ENCODE measurements around the gene CHAD. TPM values are rescaled to one million over a fixed set of nuclear protein-coding genes. Genes with fewer than 3 reads are reported as not detected.

CHAD gene
- total RNA-seq, 1 experiment from 2014 or later: not detected

DNA sequence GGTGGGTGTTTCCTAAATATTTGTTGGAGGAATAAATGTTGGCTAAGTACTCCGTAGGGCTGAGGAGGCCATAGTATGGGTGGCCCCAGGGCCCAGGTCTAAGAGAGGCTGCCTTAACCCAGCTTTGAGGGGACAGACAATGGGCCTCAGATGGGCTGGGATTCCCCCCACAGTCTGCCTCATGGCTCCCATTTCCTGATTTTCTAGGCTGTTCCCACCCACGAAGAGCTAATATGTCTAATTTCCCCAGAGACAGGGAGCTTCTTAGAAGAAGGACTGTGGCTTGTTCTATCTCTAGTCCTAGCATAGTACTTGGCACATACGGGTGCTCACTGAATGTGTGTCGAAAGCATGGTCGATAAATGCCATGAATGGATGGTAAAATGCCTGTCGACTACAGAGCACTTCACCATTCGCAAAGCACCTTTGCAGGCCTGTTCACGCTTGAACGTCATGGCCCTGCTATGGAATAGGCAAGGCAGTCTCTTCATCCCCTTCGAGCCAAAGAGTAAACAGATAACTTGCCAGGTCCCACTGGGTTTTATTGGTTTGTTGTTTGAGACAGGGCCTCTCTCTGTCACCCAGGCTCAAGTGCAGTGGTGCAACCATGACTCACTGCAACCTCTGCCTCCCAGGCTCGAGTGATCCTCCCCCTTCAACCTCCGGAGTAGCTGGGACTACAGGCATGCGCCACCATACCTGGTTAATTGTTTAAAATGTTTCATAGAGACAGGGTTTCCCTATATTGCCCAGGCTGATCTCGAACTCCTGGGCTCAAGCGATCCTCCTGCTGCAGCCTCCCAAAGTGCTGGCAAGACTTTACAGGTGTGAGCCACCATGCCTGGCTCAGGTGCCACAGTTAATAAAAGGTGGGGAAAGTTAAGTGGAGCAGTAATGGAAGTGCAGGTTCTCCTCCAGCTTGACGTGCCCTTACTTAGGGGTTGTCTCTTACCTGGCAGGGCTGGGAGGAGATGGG lies 9.7 kb downstream of the CHAD start:
- no peak for DNase-seq (ENCODE audit: low read depth)

DNA sequence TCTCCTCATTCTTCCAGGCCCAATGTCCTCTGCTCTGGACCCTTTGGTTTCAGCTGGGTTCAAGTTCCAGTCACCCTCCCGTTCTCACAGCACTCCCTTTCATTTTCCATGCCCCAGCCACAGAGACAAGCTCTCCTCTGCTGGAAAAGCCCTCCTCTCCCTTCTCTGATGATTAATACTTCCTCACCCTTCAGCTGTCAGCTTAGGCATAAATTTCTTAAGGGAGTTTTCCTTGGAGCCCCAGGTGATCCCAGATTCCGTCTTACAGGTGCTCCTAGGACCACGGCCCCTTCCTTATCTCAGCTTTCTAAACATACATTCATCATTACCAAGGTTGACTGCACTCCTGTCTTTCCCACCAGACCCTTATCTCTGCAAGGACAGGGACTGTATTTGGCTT lies 10.4 kb downstream of the CHAD start:
- DNase-seq (ENCODE audit: low read depth): no peak

DNA sequence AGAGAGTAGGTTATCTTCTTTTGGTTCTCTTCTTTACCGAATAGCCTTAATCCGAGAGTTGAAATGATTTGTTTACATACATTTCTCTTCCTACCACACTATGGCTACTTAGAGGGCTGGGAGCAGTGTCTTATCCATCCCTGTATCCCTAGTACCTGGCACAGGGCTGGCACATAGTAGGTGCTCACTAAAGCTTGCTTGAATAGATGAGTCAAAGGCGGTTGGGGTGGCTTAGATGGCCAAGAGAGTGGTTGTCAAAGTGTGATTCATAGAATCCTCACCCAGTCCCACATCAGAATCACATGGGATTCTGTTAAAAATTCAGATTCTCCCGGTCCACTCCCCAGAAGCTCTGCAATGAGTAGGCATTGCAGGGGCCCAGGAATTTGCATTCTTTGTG lies 11.1 kb downstream of the CHAD start:
- DNase-seq (ENCODE audit: low read depth): no peak

DNA sequence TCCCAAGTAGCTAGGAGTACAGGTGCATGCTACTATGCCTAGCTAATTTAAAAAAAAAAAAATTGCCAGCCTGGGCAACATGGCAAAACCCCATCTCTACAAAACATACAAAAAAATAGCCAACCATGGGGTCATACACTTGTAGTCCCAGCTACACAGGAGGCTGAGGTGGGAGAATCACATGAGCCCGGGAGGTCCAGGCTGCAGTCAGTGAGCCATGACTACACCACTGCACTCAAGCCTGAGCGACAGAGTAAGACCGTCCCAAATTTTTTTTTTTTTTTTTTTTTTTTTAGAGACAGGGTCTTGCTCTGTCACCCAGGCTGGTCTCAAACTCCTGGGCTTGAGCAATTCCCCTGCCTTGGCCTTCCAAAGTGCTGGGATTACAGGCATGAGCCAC lies 14.8 kb downstream of the CHAD start:
- DNase-seq (ENCODE audit: low read depth): no peak

DNA sequence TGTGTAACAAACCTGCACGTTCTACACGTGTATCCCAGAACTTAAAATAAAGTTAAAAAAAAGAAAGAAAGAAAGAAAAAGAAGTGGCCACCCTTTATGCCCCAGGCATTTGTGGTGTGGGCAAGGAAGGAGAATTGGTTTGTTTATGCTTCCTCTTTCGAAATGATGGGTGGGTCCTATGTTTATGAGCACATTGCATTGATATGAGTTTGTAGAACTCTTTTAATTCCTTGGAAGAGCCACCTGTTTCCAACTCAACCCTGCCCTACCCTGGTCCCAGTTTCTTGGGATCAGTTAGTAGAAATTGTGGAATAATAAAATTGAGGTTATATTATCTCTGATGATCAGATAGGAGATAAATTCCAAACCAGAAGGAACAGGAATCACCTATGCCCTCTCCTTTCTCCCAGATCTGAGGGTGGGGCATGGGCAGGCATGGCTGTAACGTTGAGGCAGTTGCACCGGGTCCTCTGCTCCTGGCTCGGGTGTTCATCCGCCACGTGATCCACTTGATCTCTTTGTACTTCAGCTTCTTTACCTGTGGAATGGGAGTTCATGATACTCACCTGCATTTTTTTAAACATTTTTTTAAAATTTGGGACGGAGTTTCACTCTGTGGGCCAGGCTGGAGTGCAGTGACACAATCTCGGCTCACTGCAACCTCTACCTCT lies 15.9 kb downstream of the CHAD start:
- peak; percentile 15 for DNase-seq (ENCODE audit: low read depth)

DNA sequence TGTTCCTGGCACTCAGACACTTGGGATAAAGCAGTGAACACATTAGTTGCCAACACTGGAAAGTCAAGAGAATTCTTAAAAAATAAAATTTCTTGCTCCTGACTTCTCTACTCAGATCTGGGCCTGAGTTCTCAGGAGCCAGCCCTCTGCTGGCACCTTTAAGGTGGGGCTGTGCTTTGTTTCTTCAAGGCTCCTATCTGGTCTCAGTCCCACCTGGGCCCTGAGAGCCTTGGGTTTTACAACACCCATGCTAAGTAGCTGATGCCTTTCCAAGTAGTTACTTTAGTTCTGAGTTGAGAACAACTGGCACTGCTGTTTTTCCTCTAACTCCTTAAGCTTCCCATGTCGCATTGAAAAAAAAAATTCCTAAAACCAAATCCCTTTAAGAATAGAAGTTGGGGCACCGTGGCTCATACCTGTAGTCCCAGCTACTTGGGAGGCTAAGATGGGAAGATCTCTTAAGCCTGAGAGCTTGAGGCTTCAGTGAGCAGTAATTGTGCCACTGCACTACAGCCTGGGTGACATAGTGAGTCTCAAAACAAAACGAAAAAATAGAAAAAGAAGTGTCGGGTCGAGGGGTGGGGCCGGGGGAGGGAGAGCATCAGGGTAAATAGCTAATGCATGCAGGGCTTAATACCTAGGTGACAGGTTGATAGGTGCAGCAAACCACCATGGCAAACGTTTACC lies 16.6 kb downstream of the CHAD start:
- no peak for DNase-seq (ENCODE audit: low read depth)

DNA sequence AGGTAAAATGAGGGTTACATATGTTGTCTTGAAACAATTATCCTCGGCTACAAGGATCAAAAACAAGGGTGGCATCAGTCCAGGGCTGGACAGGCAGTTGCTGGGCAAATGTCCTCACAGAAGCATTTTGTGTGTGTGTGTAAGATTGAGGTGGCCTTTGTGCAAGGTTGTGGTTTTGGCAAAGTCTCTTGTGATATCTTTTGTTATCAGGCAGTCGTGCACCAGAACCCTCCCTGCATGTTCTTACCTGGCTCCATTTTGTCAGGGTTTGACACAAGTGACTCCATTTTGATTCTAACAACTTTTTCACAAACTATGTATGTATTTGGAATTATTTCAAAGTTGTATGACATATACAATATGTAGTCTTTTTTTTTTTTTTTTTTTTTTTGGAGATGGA lies 20.0 kb downstream of the CHAD start:
- no peak for DNase-seq (ENCODE audit: low read depth)

DNA sequence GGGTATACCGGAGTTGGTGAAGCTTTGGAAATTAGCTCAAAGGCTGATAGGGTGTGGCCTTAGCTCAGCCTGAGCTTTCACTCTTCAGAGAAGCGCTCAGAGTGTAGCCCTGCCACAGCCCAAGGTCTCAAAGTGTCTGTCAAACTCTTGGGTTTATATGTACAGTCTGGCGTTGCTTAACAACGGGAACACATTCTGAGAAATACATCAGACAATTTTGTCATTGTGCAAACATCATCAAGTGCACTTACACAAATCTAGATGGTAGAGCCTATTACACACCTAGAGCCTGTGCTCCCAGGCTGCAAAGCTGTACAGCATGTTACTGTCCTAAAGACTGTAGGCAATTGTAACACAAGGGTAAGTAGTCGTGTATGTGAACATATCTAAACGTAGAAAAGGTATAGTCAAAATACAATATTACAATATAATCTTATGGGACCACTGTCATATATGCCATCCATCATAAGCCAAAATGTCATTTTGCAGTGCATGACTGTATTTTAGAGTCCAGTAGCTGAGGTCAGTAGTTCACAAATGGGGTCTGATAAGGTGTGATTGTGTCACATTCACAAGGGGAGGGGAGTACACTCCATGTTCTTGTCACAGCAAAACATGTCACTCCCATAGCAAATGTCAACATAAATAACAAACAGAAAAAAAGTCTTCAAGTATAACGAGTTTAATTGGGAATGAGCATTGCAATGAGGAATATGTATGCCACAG lies 20.6 kb downstream of the CHAD start:
- no peak for DNase-seq (ENCODE audit: low read depth)

DNA sequence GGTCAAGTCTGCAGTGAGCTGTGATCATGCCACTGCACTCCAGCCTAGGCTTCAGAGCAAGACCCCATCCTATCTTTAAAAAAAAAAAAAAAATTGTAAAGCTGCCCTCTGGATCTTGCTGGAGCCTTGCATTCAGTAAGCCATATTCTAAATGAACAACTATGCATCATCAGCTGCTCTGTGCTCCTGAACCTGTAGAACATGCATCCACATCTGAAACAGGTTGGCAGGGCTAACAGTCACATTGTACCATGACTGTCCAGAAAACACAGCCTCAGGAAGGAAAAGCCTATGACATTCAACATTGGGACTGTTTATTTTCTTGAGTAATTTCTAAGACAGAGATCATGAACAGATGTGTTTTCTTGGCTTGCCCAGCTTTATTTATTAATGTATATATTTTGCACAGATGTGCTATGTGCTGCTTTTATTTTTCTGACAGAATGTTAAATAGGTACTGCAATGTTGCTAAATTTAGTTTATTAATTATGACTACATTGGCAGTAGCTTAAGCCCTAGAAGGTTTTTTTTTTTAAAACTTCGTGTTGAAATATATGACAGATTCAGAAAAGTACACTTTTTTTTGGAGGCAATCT lies 22.9 kb downstream of the CHAD start:
- no peak for DNase-seq (ENCODE audit: low read depth)

DNA sequence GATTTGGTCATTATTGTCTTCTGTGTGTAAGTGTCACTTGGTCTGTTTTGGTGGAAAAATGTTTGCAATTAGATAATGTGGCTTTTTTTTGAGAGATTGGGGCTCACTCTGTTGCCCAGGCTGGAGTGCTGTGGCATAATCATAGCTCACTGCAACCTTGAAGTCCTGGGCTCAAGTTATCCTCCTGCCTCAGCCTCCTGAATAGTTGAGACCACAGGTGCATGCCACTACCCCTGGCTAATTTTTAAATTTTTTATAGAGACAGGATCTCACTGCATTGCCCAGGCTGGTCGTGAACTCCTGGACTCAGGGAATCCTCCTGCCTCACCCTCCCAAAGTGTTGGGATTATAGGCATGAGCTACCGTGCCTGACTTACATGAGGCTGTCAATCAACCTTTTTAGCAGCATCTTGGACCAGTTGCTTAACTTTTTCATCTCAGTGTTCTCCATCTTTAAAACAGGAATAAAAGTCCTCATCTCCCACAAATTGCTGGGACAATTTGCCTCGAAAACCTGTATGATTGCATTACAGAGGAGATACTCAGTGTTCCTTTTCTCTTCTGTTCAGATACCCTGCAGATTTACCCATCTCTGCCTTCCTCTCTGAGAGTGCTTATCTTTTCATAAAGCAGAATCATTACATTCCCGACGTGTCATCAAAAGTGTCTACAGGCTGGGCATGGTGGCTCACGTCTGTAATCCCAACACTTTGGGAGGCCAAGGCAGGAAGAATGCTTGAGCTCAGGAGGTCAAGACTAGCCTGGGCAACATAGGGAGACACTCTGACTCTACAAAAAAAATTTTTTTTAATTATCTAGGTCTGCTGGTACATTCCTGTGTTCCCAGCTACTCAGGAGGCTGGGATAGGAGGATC lies 23.6 kb downstream of the CHAD start:
- DNase-seq (ENCODE audit: low read depth): no peak

DNA sequence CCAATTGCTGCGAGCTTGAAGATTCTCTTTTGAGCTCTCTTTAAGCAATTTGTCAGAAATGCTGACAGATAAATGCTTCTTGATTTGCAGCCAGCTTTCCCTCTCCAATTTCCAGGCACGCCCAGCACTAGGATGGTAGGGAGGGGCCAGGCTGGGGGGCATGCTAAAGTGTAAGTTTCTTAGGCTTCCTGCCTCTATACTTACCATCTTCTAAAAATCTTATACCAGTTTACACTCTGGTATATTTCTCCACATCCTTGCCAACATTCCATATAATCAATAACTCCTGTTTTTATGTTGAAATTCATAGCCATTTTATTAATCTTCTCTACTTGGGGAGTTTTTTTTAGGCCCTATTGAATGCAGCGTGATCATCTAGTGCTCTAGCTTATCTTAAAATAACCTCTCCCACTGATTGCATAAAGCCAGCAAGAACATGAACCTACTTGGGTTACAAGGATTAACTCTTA lies 25.1 kb downstream of the CHAD start:
- peak; percentile 10 for DNase-seq (ENCODE audit: low read depth)

DNA sequence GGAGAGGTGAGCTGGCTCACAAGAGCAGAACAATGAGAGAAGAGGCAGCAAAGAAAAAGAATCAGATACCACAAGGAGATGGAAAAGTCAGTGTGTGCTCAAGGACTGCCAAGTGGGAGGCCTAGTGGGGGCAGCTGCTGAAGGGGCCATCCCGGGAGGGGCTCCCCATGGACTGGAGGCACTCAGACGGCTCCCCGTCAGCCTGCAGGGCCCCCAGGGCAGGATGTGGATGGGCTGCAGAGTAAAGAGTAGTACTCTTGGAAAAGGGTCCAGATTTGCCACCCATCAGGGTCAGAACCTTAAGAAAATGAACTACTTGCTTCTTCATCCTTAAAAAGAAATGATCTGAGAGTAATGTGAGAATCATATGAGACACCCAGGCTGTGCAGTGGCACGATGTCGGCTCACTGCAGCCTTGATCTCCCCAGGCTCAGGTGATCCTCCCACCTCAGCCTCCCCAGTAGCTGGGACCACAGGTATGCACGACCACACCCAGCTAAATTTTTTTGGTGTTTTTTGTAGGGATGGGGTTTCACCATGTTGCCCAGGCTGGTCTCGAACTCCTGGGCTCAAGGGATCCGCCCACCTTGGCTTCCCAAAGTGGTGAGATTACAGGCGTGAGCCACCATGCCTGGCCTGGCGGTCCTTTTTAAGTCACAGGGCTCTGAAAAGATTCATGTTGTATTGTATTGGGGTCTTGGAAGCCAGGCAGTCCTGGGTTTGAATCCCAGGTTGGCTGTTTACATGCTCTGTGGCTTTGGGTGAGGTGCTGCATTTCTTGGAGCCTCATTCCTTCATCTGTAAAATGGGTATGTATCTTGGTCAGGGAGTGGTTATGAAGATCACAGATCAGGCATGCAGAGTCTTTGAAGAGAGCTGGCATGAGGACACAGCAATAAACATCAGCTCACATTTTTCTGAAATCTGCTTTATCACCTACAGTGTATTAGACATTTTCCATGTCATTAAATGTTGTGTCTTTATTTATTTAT lies 27.5 kb downstream of the CHAD start:
- no peak for DNase-seq (ENCODE audit: low read depth)

DNA sequence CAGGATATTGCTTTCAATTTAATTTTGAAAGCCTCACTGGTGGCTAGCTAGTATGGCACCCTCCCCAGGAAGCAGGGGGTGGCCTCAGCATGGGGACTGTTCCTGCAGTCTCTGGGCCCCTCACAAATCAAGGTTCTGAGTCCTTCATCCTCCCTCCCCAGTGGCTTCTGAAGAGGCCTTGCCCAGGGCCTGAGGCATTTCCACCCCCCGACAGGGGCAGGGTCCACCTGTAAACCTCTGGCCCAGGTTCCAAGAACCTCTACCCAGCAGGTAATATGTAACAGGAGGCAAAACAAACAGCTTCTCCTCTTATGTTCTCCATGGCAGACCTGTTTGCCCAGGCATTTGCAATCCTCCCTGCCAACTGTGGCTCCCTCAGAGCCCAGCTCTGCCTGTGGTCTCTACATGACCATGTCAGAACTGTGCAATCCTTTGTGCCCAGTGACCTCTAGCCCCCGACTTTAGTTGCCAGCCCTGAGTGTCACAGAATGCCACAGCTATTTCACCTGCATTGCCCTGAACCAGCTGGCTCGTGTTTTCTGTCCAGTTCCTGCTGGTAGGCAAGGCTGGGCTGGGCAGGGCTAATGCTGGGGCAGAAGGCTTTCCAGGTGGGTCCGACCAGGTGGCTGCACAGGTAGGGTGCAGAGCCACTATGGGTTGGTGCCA lies 28.4 kb downstream of the CHAD start:
- DNase-seq (ENCODE audit: low read depth): no peak

DNA sequence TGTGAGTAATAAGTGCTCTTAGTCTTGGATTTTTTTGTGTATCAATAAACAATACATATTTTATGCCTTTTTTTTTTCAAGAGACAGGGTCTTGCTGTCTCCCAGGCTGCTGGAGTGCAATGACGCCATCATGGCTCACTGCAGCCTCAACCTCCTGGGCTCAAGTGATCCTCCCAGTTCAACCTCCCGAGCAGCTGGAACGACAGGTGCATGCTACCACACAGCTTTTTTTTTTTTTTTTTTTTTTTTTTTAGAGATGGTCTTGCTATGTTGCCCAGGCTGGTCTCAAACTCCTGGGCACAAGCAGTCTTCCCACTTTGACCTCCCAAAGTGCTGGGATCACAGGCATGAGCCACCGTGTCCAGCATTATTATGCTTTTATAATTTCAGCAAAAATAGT lies 29.7 kb downstream of the CHAD start:
- DNase-seq (ENCODE audit: low read depth): peak; percentile 47

DNA sequence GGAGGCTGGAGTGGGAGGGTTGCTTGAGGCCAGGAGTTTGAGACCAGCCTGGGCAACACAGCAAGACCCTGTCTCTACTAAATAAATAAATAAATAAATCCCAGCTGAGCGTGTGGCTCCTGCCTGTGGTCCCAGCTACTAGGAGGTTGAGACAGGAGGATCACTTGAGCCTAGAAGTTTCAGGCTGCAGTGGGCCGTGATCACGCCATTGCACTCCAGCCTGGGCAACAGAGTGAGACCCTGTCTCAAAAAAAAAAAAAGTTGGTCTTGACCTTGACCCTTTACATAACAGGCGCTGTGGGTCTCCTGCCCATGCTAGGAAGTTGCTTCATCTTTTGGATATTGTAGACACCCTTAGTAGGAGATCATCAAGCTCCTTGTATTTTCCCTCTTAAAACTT lies 31.3 kb downstream of the CHAD start:
- no peak for DNase-seq (ENCODE audit: low read depth)

DNA sequence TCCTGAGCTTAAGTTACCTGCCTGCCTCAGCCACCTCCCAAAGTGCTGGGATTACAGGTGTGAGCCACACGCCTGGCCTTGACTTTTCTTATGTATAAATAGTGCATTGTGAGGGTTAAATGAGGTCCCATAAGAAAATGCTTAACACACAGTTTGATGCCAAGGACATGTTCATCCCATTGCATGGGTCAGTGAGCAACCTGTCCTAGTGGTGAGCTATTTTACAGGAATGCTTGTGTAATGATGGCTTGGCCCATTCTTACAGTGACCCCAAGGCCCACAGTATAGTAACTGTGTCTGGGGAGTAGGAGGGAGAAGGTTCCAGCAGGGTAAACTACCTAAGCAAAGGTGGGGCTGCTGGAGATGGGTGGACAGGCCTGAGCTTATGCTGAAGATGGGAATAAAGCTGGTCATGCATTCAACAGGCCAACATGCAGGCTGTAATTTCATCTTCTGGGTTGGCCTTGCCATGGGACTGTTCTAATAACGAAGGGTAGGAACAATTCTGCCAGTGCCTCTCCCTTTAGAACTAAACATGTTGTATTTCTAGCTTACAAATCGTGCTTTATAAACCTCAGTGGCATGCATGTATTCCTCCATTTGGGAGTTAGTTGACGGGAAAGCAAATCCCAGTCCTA lies 36.4 kb downstream of the CHAD start:
- DNase-seq (ENCODE audit: low read depth): no peak

DNA sequence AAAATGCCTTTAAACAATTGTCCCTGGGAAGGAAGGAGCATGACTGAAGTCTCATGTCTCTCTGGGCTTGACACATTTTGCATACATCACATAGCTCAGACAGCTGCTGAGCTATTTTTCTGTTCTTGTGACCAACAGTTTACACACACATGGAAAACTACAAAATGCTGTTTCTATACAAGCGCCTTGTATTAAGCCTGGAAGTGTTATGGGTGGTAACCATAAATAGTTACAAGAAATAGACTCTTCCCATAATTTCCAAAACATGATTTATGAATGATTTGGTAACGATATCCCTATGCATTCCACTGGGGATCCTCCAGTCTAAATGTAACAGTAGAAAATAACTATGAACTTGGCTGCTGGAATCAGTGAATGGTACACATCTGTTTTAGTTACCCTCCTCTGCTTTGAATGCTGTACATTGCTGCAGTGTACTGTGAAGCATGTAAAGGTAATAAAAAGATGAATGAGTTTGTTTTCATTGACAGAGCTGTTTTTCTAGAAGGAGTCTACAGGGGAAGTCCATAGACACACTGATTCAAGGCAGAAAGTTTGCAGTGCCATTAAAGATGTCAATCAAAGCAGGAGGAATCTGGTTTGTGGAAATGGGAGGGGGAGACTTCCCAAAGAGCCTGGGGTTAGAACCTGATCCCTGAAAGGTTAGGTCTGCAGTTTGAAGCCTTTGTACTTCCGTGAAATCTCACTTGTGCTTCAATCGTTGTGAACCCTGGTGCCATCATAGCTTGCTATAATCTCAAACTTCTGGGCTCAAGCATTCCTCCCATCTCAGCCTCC lies 37.7 kb downstream of the CHAD start:
- no peak for DNase-seq (ENCODE audit: low read depth)
